Measurements from ENCODE around the gene DNAJC9.

DNAJC9 gene

DNA sequence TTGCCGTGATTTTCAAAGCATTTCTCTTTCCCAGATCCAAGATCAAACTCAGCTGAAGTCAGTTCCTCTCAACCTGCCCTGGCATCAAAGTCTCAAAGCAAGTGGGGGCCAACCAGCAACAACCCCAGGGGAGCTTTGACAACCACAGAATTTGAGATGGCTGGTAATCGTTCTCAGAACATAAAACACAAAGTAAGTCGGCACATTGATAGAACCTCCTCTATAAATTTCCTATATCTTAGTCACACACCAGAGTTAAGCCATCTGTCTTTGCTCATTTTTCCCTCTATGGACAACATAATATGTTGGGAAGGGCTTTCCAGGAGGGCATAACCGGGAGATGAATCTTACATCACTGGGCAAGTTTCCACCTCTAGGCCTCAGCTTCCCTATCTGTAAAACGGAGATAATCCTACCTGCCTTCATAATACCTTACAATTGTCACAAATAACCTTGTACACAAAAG lies 1.2 kb upstream of the DNAJC9 start:
- DNase-seq (peak; percentile 25), ATAC-seq (ENCODE audit: insufficient read depth, low read depth) (no peak)
- Histone ChIP-seq H3K4me3 (ENCODE audit: low read depth in 1 of 2, low read length in 2 of 2) (peak overlapping the region in 1 of 2 experiments; percentile 78; a peak in 2 of 4 replicates), H3K27ac (ENCODE audit: low read length) (peak overlapping the region; percentile 97), H3K9ac (ENCODE audit: low read depth, low read length) (peak overlapping the region; percentile 94), H3K36me3 (ENCODE audit: insufficient read depth, low read length) (peaks cover 65% of the 10 kb centered on the region), H3K4me2 (ENCODE audit: insufficient read depth, low read length) (peak overlapping the region; percentile 62), H3K4me1 (ENCODE audit: insufficient read depth, low read length) (peaks cover 69% of the 10 kb centered on the region), H2AFZ (ENCODE audit: low read depth, low read length) (no peak overlapping the region), H4K20me1 (ENCODE audit: insufficient read depth, low read length) (peaks cover 15% of the 10 kb centered on the region; the same call in 1 of the 2 replicates), H3K79me2 (ENCODE audit: insufficient read depth, low read length) (peaks cover 92% of the 10 kb centered on the region), H3K9me3 (ENCODE audit: insufficient read depth, low read length, severe bottlenecking) (no peaks in the 10 kb centered on the region), H3K27me3 (ENCODE audit: insufficient read depth, low read length, poor library complexity) (no peaks in the 10 kb centered on the region)
- TF ChIP-seq, protein P1, sequence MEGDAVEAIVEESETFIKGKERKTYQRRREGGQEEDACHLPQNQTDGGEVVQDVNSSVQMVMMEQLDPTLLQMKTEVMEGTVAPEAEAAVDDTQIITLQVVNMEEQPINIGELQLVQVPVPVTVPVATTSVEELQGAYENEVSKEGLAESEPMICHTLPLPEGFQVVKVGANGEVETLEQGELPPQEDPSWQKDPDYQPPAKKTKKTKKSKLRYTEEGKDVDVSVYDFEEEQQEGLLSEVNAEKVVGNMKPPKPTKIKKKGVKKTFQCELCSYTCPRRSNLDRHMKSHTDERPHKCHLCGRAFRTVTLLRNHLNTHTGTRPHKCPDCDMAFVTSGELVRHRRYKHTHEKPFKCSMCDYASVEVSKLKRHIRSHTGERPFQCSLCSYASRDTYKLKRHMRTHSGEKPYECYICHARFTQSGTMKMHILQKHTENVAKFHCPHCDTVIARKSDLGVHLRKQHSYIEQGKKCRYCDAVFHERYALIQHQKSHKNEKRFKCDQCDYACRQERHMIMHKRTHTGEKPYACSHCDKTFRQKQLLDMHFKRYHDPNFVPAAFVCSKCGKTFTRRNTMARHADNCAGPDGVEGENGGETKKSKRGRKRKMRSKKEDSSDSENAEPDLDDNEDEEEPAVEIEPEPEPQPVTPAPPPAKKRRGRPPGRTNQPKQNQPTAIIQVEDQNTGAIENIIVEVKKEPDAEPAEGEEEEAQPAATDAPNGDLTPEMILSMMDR (IDR thresholded peaks at IDR 0.05; ENCODE audit: borderline replicate concordance, extremely low read depth, low read length, poor library complexity, severe bottlenecking) = no peak
- TF ChIP-seq EZH2 (IDR thresholded peaks at IDR 0.05; ENCODE audit: borderline replicate concordance, low read depth, low read length, severe bottlenecking) = no peak

DNA sequence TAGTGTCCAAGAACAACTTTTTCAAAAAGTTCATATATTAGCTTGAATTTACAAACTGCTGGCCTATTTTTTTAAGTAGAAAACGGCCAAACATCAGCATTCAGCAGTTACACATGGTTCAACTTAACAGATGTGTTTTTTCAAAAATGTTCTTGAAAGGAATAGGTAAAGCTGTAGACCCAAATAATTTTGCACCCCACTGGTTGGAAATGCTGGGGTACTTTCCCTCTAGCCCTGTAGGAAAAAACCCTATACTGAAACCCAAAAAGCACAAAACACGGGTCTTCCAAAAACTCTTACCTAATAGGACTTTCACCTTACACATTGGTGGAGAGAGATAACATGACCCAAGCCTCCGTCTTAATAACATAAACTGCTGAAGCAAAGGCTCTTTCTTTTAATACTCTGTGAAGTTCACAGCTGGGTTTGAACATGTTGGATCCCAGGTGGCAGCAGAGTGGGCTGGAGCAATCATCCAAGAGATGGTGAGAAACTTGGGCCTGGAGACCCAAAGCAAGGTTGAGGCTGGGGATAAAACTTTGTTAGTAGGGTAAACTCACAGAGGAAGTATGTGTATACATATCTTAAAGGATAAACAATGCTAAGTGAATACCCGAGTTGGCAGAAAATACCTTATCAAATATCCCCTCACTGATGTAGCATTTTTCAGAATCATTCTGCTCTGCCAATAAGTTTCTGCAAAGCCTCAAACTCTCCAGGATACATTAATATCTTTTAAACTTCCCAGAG lies 629 bp upstream of the DNAJC9 start:
- Histone ChIP-seq H3K4me3 (ENCODE audit: low read depth in 1 of 2, low read length in 2 of 2) (peak overlapping the region; percentile 78 to 79; a peak in 3 of 4 replicates), H3K36me3 (ENCODE audit: insufficient read depth, low read length) (peaks cover 71% of the 10 kb centered on the region), H2AFZ (ENCODE audit: low read depth, low read length) (peak overlapping the region; percentile 72), H4K20me1 (ENCODE audit: insufficient read depth, low read length) (peaks cover 15% of the 10 kb centered on the region; the same call in 1 of the 2 replicates), H3K4me1 (ENCODE audit: insufficient read depth, low read length) (peaks cover 67% of the 10 kb centered on the region), H3K9me3 (ENCODE audit: insufficient read depth, low read length, severe bottlenecking) (no peaks in the 10 kb centered on the region), H3K79me2 (ENCODE audit: insufficient read depth, low read length) (peaks cover 92% of the 10 kb centered on the region), H3K9ac (ENCODE audit: low read depth, low read length) (peak overlapping the region; percentile 94), H3K4me2 (ENCODE audit: insufficient read depth, low read length) (peak overlapping the region; percentile 62), H3K27me3 (ENCODE audit: insufficient read depth, low read length, poor library complexity) (no peaks in the 10 kb centered on the region), H3K27ac (ENCODE audit: low read length) (peak overlapping the region; percentile 97)
- peak; percentile 24 for DNase-seq
- no peak for TF ChIP-seq EZH2 (IDR thresholded peaks at IDR 0.05; ENCODE audit: borderline replicate concordance, low read depth, low read length, severe bottlenecking)
- TF ChIP-seq, protein P1 (IDR thresholded peaks at IDR 0.05; ENCODE audit: borderline replicate concordance, extremely low read depth, low read length, poor library complexity, severe bottlenecking) = no peak
- no peak for ATAC-seq (ENCODE audit: insufficient read depth, low read depth)

DNA sequence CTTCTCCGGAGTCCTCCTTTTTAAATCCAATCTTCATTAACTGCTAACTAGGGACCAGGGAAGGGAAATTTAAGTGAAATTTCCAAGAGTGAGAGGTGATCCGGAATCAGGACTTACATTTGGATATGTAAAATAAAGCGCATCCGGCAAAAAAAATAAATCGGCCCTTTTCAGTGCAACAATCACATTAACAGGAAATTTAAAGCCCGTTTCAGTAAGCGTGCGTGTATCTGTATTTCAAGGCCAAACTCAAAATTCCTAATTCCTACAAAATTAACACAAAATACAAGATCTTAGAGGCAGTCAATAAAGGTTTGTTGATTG lies 771 bp downstream of the DNAJC9 start:
- H4K20me1 ChIP-seq (ENCODE audit: insufficient read depth, low read length) = peaks cover 16% of the 10 kb centered on the region; the same call in 1 of the 2 replicates
- H3K4me1 ChIP-seq (ENCODE audit: insufficient read depth, low read length) = peaks cover 61% of the 10 kb centered on the region
- H3K27me3 ChIP-seq (ENCODE audit: insufficient read depth, low read length, poor library complexity) = no peaks in the 10 kb centered on the region
- ATAC-seq (ENCODE audit: insufficient read depth, low read depth) (no peak), DNase-seq (no peak)
- peaks cover 87% of the 10 kb centered on the region for H3K79me2 ChIP-seq (ENCODE audit: insufficient read depth, low read length)
- H3K9ac ChIP-seq (ENCODE audit: low read depth, low read length) = peak overlapping the region; percentile 94
- peak overlapping the region; percentile 62 for H3K4me2 ChIP-seq (ENCODE audit: insufficient read depth, low read length)
- H3K9me3 ChIP-seq (ENCODE audit: insufficient read depth, low read length, severe bottlenecking) = no peaks in the 10 kb centered on the region
- H3K4me3 ChIP-seq (ENCODE audit: low read depth in 1 of 2, low read length in 2 of 2) = peak overlapping the region; percentile 78 to 79
- peaks cover 75% of the 10 kb centered on the region for H3K36me3 ChIP-seq (ENCODE audit: insufficient read depth, low read length)
- TF ChIP-seq, protein P1 (IDR thresholded peaks at IDR 0.05; ENCODE audit: borderline replicate concordance, extremely low read depth, low read length, poor library complexity, severe bottlenecking) = no peak
- no peak for TF ChIP-seq EZH2 (IDR thresholded peaks at IDR 0.05; ENCODE audit: borderline replicate concordance, low read depth, low read length, severe bottlenecking)
- peak overlapping the region; percentile 98 for H2AFZ ChIP-seq (ENCODE audit: low read depth, low read length)
- H3K27ac ChIP-seq (ENCODE audit: low read length) = peak overlapping the region; percentile 97

Data from DND-41 (cell line).